HL-60/S4 (cell line): ENCODE measurements around the gene ATOSA.

ENCODE experiments used
- in situ Hi-C: fragments of 300-500 bp; cut with MboI; formaldehyde crosslinking; loops from 2 replicates; pipeline ENCODE4 v1.14.3; 2022; ENCODE audit warnings: low sequenced_read_pairs

The ATOSA gene

DNA sequence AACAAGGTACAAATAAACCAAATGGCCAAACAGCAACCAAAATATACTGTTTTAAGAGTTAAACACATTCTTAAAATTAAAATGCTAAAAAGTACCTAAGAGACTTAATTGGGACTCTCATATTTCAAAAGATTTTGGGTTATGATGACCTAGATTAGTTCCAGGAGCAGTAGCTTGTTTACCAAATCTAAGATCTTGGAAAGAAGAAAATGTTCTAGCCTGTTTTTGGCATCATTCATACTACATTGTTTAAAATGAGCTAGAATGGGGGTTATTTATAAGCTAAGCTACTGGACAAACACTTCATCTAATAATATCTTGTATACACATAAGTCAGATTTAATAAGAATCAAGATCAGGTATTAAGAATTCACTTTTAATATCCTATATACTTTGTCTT, 22.8 kb downstream of the ATOSA start:
- in situ Hi-C loops, result no loop called here

DNA sequence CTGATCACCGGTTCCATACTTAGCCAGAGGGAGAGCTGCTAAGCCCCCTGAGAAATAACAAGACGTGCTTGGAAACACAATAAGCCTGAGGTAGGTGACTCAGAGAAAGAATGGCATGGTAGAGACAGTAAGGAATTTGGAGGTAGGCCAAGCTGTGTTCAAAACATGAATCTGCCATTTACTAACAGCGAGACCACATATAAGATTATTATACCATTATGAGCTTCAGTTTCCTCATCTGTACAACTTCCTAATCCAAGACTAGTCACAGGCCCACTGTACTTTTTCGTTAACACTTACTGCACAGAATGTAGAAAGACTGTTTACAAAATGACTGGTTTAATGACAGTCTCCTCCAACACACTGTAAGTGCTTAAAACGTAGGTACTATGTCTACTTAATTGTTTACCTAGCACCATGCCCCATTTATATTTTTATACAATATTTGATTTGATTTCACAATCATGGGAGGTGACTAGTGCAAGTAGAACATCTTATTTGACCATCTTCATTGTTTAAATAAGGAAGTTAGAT, 25.7 kb downstream of the ATOSA start:
- in situ Hi-C loops, result no loop called here

DNA sequence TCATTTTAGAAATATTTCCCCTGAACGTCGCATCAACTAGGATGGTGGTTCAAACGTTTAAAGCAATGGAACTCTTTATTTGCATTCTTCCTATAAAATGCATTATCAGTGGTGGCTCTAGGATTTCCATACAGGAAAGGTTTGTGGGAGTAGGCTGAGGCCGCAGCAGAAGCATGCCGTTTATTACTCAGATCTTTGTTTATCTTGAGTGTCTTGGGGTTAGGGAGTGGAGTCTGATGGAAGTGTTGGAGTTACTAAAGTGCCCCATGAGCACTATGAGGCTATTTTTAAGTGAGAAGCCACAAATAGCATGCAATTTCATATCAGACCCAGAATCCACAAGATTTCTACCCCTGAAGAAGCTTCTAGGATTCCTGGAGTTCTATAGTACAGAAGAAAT, 26.2 kb downstream of the ATOSA start:
- in situ Hi-C loops, result no loop called here

DNA sequence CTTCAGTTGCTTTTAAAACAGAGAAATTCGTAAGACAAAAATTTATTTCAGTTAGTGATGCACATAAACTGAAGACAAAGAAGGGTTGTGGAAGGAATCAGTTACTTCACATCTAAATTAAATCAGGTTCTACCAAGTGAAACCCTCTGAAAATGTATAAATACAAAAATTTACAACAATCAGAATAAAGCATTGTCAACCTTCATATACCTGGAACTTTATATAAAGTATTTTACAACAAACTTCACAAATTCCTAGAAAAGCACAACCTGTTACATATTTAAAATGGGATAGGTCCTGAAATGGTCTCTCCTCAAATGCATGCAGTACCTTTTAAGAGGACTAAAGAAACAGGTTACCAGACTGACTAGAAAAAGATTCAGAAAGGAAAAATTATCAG, 26.9 kb downstream of the ATOSA start:
- in situ Hi-C loops, result no loop called here

DNA sequence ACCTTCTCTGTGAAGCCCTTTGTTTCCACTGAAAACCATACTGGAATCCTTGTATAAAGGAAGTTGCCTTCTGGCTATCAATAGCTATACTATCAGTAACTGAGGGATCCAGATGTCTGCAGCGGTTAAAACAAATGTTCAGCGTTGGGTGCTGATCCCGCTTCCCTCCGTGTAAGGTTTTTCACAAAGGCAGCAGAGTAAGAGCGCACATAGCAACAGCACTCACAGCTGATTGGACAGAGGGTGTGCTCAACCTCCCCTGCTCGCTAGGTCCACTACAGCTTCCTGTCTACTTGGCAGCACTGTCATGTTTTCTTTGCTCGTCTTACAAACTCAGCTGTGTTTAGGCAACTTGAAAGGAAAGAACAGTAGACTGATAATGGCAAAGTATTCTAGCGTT, 27.3 kb downstream of the ATOSA start:
- in situ Hi-C loops, result no loop called here

DNA sequence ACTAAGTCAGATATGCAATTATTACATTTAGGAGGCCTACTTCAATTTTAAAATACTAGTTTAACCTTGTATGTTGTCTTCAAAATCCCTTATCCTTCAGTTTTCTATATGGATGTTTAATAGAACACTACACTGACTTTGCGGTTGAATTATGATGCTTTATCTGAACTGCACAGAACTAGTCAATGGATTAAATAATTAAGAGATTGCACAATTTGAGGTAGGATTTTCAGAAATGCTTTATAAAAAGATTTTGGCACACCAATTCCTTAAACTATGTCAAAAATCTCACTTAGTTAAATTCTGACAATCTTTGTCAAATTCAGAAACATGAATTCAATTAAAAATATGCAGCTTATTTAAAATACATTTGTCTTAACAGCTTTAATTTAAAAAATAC, 28.1 kb downstream of the ATOSA start:
- in situ Hi-C loops, result no loop called here

DNA sequence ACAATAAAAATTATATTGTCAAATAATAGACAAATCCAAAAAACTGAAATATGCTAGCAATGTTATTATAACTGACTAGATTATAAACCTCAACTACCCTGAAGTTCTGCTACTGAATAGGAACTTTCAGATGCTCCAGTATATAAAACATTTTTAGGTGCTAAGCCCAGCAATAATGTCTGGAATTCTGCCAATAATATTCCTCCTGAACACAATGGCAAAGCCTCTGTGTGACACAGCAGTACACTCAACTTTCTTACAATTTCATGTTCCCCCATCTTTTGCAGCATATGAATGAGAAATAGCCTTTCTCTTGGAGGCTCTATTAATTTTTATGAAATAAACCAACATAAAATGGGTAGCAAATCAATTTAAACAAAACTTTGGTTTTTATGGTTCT, 29.5 kb downstream of the ATOSA start:
- in situ Hi-C loops, result no loop called here

DNA sequence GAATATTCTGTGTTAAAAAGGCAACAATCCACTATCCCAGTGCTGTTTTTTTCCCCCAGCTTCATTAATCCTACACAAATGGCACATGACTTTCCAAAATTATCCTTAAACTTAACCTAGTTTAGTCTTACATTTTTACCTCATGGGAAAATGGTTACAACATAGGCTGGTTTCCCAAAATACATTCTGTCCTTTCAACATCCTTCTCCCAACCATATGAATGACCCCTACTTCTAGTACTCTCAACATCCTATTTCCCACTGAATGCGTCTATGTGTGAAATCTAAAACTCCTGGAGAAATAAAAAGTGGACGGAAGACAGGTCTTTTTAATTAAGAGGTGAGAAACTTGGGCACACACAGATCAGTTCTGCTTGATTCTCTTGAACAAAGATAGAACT, 33.3 kb downstream of the ATOSA start:
- in situ Hi-C loops, result no loop called here

DNA sequence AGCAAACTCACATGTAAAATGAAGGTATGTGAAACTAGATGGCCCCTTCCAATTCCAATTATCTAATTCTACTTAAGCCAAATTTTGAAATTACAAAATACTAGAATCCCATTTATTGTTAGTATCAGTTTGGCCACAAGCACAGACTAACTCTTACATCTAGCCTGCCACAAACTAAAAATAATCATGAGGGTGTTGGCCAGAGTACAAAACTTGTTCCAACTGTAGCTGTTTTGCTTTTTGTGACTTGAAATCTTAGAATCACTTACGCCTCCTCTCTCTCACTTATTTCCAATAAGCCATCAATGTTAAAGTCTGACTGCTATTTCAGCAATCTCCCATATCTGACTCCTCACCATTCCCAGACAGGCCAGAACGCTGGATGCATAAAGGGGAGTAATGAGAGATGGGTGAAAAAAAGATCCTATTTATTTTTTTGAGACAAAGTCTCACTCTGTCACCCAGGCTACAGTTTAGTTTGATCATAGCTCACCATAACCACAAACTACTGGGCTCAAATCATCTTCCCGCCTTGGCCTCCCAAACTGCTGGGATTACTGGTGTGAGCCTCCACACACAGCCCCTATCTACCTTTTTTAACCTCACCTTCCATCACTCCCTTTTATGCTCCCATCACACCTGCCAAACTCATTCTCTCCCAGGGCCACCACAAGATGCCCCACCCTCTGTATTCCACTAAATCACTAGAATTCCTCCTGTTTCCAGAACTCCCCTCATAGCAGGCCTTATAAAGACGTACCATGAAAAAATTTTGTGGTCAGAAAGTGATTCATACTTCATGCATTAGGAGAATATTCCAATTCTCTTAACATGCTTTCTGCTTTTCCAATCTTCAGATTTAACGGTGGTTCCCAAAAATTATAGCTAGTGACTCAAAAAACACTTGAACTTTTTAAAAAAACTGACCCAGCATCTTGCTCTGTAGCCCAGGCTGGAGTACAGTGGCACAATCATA, 36.5 kb downstream of the ATOSA start:
- in situ Hi-C loops, result no loop called here

DNA sequence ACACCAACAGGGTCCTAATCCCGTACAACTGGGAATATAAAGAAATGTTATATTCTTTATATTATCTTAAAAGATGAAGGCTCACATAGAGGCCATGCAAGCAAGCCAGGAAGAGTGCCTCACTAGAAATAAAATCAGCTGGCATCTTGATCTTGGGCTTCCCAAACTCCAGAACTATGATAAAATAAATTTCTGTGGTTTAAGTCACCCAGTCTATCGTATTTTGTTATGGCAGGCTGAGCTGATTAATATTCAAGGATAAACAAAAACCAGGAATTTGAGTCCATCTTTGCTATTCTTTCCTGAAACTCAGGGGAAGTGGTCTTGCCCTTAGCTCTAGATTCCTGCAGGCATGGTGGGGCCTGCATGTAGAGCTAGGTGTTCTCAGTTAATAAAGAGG, 42.7 kb downstream of the ATOSA start:
- in situ Hi-C loops, result no loop called here

DNA sequence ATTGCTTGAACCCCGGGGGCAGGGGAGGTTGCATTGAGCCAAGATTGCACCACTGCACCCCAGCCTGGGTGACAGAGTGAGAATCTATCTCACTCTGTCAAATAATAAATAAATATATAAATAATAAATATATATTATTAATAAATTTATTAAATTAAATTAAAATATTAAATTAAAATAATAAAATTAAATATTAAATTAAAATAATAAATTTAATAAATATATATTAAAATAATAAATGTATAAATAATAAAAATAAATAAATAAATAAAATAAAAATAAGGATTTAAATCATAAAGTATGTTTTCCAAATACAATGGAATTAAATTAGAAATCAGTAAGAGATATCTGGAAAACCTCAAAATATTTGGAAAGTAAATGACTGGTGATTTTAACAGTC, 43.3 kb downstream of the ATOSA start:
- in situ Hi-C loops, result no loop called here
